GM10847 (cell line): Measurements from ENCODE around the gene ABCC3.

Source experiments
- POLR2A ChIP-seq: IDR thresholded peaks from 2 replicates; pipeline ENCODE4 v1.6.1; 2011; ENCODE audit not compliant: insufficient read length; ENCODE audit errors: extremely low read depth

Gene ABCC3

DNA sequence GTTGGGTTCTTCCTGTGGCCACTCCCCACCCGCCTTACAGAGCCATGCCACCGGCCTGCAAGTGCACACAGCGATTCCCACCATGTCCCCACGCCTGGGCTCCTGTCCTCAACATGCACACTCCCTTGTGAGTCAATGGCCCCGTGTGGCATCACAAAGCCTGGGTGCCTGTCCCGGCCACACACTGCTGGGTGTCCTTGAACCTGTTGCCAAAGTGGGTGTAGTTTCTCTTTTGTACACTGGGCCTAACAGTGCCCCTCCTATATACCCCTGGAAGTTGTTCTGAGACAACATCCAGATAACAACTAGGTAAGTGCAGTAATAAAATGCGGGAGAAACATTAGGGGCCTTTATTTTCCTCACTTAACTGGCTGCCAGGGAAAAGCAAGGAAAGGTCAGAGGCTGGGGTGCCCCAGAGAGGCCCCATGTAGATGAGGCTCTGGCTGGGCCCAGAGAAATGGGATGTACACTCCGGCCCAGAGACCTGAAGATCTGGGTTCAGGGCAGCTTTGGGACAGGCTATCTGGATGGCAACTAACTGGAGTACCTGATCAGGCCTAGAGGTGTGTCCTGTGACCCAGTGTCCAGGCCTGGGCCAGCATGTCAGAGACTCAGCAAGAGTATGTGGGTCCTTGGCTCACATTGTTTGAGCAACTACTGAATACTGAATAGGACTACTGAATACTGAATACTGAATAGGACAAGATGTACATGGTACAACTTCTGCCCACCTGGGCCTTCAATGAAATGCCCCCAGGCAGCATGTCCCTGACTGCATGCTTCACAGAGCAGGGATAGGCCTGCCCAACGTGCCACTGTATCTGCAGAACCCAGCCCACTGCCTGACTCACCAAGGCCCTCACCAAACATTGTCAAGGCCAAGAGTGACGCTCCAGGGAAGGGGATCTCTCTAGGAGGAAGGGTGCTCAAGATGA lies 8.3 kb downstream of the ABCC3 start:
- TF ChIP-seq POLR2A, result no peak

DNA sequence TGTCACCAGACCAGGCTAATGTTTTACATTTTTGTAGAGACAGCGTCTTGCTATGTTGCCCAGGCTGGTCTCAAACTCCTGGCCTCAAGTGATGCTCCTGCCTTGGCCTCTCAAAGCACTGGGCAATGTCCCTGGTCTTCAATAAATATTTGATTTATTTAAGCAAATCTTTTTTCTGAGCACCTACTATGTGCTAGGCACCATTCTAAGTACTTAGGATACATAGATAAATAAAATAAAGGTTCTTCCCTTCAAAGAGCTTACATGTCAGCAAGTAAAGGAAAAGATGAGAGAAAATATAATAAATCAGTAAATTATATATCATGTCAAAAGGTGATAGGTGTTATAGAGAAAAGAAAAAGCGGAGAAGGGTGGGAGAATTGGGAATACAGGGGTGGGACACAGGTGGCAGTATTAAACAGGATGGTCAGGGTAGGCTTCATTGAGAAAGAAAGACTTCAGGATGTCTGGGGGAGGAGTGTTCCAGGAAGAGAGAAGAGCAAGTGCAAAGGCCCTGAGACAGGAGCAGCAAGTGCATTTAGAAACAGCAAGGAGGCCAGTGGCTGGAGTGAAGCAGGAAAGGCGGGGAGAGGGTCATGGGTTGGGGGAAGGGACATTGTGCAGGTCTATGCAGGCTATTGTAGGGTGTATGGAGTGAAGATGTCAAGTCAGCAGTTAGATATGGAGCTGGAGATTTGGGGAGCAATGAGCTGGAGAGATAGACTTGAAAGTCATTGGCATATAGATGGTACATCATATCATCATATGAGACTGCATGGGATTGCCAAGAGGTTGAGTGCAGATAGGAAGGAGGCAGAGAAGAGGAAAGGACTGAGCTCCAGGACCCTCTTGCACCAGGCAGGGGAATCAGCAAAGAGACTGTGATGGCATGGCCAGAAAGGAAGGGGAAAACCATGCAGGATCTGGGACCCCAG lies 11.3 kb downstream of the ABCC3 start:
- no peak for TF ChIP-seq POLR2A

DNA sequence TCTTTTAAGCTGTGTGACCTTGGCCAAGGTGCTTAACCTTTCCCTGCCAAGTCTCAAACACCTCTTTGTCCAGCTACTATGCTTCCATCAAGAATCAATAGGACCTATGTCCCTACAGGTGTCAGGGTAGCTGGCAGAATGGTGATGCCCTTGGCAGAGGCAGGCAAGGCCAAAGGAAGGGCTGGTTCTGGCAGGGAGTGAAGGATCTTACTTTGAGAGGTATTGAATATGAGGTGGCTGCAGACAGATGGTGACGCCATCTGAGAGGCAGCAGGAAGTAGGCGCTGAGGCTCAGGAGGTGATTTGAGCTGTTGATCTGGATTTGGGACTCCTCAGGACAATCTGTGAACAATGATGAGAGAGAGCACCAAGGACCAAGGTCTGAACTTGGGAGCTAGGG lies 12.5 kb downstream of the ABCC3 start:
- TF ChIP-seq POLR2A, result no peak

DNA sequence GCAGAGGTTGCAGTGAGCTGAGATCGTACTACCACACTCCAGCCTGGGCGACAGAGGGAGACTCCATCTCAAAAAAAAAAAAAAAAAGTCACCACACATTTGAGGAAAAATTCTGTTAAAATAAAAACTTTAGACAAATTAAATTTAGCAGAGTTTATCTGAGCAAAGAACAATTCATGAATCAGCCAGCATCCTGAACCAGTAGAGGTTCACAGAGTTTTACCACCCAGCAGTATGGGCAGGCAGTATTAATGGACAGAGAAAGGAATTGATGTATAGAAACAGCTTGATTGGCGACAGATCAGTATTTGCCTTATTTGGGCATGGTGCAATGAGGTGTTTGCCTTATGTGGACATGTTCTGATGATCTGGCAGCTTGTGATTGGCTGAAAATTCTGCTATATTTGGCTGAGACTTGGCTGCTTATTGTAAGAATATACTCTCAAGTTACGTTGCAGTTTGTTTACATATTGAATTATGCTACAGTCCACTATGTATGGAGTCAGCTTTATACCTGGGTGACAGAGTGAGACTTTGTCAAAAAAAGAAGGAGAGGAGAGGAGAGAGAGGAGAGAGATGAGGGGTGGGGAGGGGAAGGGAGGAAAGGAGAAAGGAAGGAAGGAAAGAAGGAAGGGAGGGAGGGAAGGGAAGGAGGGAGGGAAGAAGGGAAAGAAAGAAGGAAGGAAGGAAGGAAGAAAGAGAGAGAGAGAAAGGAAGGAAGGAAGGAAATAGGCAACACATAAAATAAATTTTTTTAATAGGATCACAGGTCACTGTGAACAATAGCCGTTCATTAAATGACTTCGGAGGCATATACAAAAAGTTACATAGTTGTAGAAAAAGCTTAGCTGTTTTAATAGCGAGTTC lies 14.6 kb downstream of the ABCC3 start:
- no peak for TF ChIP-seq POLR2A

DNA sequence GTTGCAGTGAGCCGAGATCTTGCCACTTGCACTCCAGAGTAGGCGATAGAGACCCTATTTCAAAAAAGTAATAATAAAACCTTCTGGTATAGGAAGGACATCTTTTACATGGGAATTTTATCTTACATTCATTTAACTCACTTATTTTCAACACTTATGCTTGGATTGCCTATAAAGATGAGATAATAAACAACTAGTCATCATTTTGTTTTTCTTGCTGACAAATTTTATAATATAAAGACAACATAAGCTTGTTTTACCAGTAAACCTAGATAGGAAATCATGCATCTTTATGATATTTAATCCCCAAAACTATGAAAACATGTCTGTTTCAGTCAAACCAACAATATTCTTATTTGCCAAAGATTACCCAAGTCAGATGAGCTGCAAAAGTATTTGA lies 17.0 kb downstream of the ABCC3 start:
- TF ChIP-seq POLR2A, result no peak

DNA sequence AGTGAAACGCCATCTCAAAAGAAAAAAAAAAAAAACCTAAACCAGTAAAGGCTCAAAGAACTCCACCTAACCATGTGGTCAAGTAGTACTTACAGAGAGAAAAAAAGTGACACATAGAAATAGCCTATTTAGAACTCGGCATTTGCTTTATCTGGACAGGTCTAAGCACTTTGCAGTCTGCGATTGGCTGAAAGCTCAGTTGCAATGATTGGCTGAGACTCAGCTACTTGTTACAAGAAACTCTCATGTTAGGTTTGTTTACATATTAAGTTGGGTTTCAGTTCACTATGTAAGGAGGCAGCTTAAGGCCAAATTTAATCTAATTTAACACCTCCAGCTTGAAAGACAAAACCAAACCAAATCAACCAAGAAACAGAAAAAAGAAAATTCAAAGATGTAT lies 19.1 kb downstream of the ABCC3 start:
- TF ChIP-seq POLR2A, result no peak

DNA sequence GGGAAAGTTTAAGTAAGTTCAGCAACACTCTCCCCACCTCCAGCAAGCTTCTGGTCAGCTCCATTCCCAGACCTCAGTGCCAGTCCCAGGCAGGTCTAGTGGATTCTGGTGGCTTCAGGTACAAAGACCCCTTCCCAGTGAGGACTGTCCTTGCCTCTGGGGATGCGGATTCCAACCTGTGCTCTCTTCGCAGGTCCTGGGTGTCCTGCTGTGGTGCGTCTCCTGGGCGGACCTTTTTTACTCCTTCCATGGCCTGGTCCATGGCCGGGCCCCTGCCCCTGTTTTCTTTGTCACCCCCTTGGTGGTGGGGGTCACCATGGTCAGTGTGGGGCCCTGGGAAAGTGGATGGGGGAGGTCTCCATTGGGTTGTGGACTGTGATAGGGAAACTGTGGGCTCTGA lies 21.8 kb downstream of the ABCC3 start:
- TF ChIP-seq POLR2A, result no peak

DNA sequence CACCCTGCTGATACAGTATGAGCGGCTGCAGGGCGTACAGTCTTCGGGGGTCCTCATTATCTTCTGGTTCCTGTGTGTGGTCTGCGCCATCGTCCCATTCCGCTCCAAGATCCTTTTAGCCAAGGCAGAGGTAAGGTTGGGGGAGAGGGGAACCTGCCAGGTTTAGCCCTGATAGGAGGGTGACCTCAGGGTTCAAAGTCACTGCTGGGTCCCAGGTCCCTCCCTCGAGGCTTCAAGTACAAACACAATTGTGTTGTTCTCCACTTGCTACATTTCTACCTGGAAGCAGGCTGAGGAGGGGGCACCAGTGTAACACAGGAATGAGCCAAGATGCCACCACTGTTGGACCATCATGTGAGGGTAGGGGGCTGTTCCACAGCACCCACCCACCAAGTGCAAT lies 22.4 kb downstream of the ABCC3 start:
- no peak for TF ChIP-seq POLR2A

DNA sequence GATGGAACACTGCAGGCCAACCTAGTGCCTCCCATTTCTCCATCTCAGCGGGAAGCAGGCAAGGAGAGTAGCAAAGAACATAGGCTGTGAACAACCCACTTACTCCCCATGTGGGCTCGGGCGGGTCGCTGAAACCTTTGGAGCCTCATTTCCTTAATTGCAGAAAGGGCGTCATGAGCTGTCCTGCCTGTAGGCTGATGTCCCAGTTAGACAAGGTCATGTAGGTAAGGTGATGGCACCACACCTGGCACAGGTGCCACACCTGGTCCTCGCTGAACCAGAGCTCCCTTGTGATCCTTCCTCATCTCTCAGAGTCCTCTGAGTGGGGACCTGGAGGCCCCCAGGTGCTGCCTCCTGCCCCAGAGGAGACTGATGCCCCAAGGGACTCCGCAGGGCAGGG lies 22.9 kb downstream of the ABCC3 start:
- no peak for TF ChIP-seq POLR2A

DNA sequence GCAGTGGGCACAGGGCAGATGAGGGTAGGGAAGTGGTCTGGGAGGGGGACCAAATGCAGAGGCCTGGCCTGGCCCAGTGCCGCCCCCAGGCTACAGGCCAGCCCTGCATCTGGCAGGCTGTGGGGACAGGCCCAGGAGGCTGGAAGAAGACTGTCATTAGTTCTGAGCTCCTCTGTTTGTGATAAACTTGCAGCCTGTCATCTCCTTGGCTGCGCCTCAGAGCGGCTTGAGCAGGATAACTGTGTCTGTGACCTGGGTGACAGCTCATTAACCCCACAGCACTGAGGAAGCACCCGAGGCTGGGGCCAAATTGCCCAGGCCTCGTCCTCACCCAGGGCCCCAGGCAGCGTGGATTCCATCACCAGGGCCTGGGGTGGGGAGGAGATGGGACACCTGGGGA lies 23.9 kb downstream of the ABCC3 start:
- no peak for TF ChIP-seq POLR2A

DNA sequence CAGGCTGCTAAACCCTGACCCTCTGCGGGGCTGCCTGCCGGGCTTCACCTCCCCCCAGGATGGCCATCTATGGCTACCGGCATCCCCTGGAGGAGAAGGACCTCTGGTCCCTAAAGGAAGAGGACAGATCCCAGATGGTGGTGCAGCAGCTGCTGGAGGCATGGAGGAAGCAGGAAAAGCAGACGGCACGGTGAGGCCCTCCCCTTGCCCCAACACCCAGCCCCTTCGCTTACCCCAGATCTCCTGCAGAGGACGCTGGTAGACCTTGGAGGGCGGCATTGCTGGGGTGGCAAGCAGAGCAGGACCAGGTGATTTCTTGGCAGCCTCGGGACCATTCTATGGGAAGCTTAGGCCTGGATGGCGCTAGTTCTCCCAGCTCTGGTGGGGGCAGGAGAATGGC lies 24.5 kb downstream of the ABCC3 start:
- no peak for TF ChIP-seq POLR2A

DNA sequence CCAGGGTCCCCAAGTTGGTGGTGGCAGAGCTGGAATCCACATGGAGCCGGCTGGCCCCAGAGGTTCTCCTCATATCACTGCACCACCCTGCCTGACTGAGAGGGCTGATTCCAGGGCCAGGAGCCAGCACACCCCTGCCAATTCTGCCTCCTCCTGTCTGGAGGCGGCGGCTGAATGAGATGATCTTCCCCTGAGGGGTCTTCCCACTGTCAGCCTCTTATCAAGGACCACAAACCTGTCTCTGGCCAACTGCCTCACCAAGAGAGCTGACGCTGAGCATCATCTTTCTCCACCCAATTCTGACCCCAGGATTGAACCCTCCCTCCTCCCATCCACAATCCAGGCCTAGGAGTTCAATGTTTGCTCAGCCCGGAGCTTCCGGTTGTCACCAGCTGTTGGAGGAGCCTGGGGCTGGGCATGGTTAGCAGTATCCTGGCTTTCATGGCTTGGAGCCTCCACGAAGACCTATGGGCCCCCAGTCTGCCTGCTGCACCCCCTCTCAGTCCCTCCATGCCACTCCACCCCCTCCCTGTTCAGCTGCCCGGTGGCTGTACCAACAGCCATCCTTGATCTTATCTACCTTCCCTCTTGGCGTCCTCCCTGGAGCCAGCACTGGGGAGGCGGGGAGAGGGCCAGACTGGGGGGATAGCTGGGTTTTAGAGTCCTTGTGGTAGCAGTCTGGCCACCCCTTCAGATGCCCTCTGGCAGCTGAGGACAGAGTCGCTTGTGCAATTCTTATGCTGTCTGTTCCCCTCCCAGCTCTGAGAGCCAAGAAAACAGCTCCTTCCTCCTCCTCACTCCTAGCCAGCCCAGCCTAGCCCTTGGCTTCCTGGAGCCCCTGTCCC lies 25.6 kb downstream of the ABCC3 start:
- no peak for TF ChIP-seq POLR2A

DNA sequence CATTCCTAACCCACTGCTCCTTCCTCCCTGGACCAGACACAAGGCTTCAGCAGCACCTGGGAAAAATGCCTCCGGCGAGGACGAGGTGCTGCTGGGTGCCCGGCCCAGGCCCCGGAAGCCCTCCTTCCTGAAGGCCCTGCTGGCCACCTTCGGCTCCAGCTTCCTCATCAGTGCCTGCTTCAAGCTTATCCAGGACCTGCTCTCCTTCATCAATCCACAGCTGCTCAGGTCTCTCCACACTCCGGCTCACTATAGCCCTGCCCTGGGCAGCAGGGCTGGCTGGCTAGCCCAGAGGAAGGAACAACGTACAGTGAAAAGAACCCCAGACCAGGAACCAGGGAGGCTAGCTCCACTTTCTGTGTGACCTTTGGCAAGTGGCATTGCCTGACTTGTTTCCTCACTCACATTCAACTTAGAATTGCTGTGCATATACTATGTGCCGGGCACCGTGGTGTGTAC lies 26.2 kb downstream of the ABCC3 start:
- no peak for TF ChIP-seq POLR2A

DNA sequence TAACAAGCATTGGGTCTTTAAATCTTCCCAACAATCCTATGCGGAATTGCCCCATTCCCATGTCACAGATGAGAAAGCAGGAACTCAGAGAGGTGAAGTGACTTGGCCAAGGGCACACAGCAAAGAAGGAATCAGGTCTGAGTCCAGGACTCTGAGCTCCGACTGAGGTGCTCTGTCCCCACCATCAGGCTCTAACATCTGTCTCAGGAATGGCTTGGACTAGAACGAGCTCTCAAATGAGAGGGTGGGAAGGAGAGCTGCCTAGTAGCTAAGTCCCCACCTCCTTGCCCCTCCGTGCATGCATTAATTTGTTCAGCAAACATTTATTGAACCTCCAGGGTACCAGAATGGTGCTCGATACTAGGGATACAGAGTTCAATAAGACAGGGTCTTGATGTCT lies 26.7 kb downstream of the ABCC3 start:
- no peak for TF ChIP-seq POLR2A

DNA sequence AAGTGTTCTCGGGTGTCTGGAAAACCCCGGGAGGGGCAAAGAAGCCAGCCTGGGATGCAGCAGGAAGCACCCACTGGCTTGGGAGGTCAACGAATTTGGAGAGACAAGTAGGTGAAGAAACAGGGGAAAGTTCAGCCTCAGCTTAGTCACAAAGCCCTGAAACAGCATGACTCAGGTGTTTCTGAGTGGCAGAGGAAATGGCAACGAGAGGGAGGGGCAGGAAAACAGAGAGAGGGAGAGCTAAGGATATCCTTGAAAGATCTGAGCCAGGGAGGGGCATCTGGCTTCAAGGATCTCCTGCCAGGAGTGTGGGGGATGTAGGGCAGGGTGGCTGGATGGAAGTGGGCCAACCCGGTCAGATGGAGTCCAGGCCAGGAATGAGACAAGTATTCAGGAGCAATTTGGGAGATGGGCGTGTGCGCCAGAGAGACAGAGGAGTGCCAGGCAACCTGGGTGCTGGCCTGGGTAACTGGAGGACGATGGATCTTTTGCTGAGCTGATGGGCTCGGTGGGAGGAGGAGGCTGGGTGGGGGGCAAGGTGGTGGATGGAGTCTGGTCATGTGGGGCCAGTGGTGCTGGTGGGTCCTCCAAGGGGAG lies 27.2 kb downstream of the ABCC3 start:
- TF ChIP-seq POLR2A, result no peak
